Measurements from ENCODE around the gene POLR2A. TPM values are rescaled to one million over a fixed set of nuclear protein-coding genes. Genes with fewer than 3 reads are reported as not detected.

The POLR2A gene
- total RNA-seq, 1 donor from 2014 or later = 32.7 TPM

DNA sequence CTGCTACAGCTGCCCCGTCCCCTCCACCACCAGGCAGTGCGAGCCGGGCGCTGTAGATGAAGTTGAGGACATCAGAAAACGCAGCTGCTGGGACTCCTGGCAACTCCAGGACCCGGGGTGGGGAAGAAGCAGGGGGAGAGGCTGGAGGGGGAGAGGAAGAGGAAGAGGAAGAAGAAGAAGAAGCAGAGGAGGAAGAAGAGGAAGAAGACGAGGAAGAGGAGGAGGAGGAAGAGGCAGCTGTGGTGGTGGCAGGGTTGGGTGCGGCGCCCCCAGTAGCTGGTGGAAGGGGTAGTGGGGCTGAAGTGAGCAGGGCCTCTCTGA is 17.9 kb upstream of the POLR2A start:
- Histone ChIP-seq H3K27me3 (no peaks in the 10 kb centered on the region), H3K27ac (no peak overlapping the region), H3K4me2 (no peak overlapping the region), H3K4me3 (no peak overlapping the region), H3F3A (ENCODE audit: low read depth) (peaks cover 4% of the 10 kb centered on the region), H2AFZ (replicated peaks) (no peak overlapping the region), H3K79me2 (ENCODE audit: low read depth) (peaks cover 4% of the 10 kb centered on the region), H4K20me1 (ENCODE audit: low read depth) (peaks cover 21% of the 10 kb centered on the region), H3K36me3 (no peaks in the 10 kb centered on the region), H3K4me1 (peaks cover 6% of the 10 kb centered on the region), H3K9ac (no peak overlapping the region), H3K9me3 (ENCODE audit: low read depth) (no peaks in the 10 kb centered on the region)
- H3K27me3 Mint-ChIP-seq (ENCODE audit: insufficient read depth, low read depth) = peaks cover 9% of the 10 kb centered on the region
- DNase-seq (ENCODE audit: low spot score) = no peak
- H3K4me1 Mint-ChIP-seq = peaks cover 28% of the 10 kb centered on the region
- H3K27ac Mint-ChIP-seq = no peak overlapping the region
- TF ChIP-seq EZH2phosphoT487 (IDR thresholded peaks at IDR 0.05) = no peak
- TF ChIP-seq, protein P1, sequence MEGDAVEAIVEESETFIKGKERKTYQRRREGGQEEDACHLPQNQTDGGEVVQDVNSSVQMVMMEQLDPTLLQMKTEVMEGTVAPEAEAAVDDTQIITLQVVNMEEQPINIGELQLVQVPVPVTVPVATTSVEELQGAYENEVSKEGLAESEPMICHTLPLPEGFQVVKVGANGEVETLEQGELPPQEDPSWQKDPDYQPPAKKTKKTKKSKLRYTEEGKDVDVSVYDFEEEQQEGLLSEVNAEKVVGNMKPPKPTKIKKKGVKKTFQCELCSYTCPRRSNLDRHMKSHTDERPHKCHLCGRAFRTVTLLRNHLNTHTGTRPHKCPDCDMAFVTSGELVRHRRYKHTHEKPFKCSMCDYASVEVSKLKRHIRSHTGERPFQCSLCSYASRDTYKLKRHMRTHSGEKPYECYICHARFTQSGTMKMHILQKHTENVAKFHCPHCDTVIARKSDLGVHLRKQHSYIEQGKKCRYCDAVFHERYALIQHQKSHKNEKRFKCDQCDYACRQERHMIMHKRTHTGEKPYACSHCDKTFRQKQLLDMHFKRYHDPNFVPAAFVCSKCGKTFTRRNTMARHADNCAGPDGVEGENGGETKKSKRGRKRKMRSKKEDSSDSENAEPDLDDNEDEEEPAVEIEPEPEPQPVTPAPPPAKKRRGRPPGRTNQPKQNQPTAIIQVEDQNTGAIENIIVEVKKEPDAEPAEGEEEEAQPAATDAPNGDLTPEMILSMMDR (IDR thresholded peaks at IDR 0.05) = no peak
- no peak for TF ChIP-seq EZH2 (IDR thresholded peaks at IDR 0.05)
- H3K4me3 Mint-ChIP-seq = no peak overlapping the region
- H3K9me3 Mint-ChIP-seq = no peaks in the 10 kb centered on the region
- H3K36me3 Mint-ChIP-seq = peaks cover 9% of the 10 kb centered on the region

DNA sequence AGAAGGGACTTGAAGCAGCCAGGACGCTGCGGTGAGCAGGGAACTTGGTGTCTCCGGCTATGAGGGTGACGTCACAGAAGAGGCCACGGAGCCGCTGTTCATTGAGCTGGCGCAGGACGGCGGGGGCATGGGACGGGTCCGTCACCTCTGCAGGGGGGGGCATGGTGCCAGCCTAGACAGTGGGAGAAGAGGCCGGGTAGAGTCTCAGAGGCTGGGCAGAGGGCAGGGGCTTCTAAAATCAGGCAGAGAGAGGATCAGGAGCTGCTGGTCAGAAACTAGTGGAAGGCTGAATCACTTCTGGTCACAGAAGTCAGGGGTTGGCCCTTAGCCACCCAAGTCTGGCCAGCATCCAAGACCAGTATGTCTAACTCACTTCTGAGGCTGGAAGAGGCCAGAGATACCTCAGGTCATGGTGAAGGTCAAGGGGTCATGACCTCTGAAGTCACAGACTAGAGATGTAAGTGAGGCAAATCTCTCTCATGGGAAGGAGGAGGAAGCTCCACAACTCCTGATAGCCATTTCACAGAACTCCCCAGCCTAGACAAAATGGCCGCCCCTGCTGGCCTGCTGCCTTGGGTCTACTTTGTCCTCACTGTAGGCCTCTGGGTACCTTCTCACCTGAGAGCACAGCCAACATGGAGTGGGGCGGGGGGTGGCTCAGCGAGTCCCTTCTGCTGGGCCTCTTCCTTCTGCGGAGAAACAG is 17.4 kb upstream of the POLR2A start:
- DNase-seq (ENCODE audit: low spot score) = no peak
- no peak overlapping the region for H3K27ac ChIP-seq
- Mint-ChIP-seq H3K27me3 (ENCODE audit: insufficient read depth, low read depth) (peaks cover 8% of the 10 kb centered on the region), H3K4me1 (peaks cover 25% of the 10 kb centered on the region), H3K36me3 (peaks cover 6% of the 10 kb centered on the region), H3K4me3 (no peak overlapping the region), H3K27ac (peak overlapping the region; percentile 46), H3K9me3 (no peaks in the 10 kb centered on the region)
- H3K4me1 ChIP-seq = peaks cover under 1% of the 10 kb centered on the region
- no peaks in the 10 kb centered on the region for H3F3A ChIP-seq (ENCODE audit: low read depth)
- no peak overlapping the region for H3K4me2 ChIP-seq
- no peaks in the 10 kb centered on the region for H3K36me3 ChIP-seq
- peaks cover 22% of the 10 kb centered on the region for H4K20me1 ChIP-seq (ENCODE audit: low read depth)
- no peaks in the 10 kb centered on the region for H3K27me3 ChIP-seq
- TF ChIP-seq EZH2 (IDR thresholded peaks at IDR 0.05) (no peak), EZH2phosphoT487 (IDR thresholded peaks at IDR 0.05) (no peak)
- TF ChIP-seq, protein P1 (IDR thresholded peaks at IDR 0.05) = no peak
- peaks cover 5% of the 10 kb centered on the region for H3K79me2 ChIP-seq (ENCODE audit: low read depth)
- H3K4me3 ChIP-seq = no peak overlapping the region
- no peak overlapping the region for H3K9ac ChIP-seq
- no peaks in the 10 kb centered on the region for H3K9me3 ChIP-seq (ENCODE audit: low read depth)
- H2AFZ ChIP-seq (replicated peaks) = no peak overlapping the region

DNA sequence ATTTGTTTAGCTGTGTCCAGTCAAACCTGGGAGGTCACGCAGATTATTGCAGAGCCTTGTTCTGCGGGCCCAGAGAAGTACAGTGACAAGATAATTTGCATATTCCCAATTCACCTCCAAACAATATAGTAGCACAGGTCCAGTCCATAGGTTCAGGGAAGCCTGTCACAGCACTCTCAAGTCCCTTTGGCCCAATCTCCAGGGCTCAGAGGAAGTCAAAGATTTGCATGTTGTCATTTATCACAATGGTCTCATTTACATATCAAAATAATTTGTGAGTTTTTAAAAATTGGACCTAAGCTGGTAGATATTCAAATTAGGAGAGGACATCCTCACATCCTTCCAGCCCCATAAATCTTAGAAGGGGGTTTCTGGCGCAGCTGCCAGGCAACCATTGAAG is 16.7 kb upstream of the POLR2A start:
- Histone ChIP-seq H3F3A (ENCODE audit: low read depth) (no peaks in the 10 kb centered on the region), H3K4me3 (no peak overlapping the region), H3K9ac (no peak overlapping the region), H3K27me3 (no peaks in the 10 kb centered on the region), H3K9me3 (ENCODE audit: low read depth) (no peaks in the 10 kb centered on the region), H3K36me3 (no peaks in the 10 kb centered on the region), H3K4me1 (no peaks in the 10 kb centered on the region), H3K79me2 (ENCODE audit: low read depth) (peaks cover 5% of the 10 kb centered on the region), H3K27ac (no peak overlapping the region), H2AFZ (replicated peaks) (no peak overlapping the region), H3K4me2 (no peak overlapping the region), H4K20me1 (ENCODE audit: low read depth) (peaks cover 24% of the 10 kb centered on the region)
- Mint-ChIP-seq H3K36me3 (peaks cover 6% of the 10 kb centered on the region), H3K4me3 (peak overlapping the region; percentile 27), H3K27me3 (ENCODE audit: insufficient read depth, low read depth) (peaks cover 8% of the 10 kb centered on the region), H3K27ac (peak overlapping the region; percentile 63), H3K4me1 (peaks cover 25% of the 10 kb centered on the region), H3K9me3 (no peaks in the 10 kb centered on the region)
- DNase-seq (ENCODE audit: low spot score) = no peak
- TF ChIP-seq EZH2 (IDR thresholded peaks at IDR 0.05) = no peak
- TF ChIP-seq, protein P1 (IDR thresholded peaks at IDR 0.05) = no peak
- no peak for TF ChIP-seq EZH2phosphoT487 (IDR thresholded peaks at IDR 0.05)

Data from neural progenitor cell (in vitro differentiated cells).